22Rv1 (cell line): ENCODE data around the gene SLC4A1AP.

Experiments
- CTCF ChIP-seq: fragments of 450-650 bp; IDR thresholded peaks from 2 replicates; pipeline ENCODE4 v1.5.1; 2017; ENCODE audit warnings: mild to moderate bottlenecking
- ZFX ChIP-seq: fragments of 450-650 bp; IDR thresholded peaks from 2 replicates; pipeline ENCODE4 v1.6.1; 2017; ENCODE audit warnings: antibody characterized with exemption, borderline replicate concordance

GRCh38 chr2:27704342-27704876, 40.7 kb downstream of the SLC4A1AP start:
- TF ChIP-seq CTCF (no peak), ZFX (no peak)
